Neural cell (in vitro differentiated cells): ENCODE data around the gene PPCDC. TPM values are rescaled to one million over a fixed set of nuclear protein-coding genes. Genes with fewer than 3 reads are reported as not detected.

Source experiments
- H2AFZ ChIP-seq: fragments of 200-600, 300-800 bp; sonication (generic), shearing (Covaris generic); 2 replicates; pipeline ENCODE4 v1.6.0; 2014; ENCODE audit warnings: low read depth, mild to moderate bottlenecking, antibody characterized with exemption, low read length, moderate library complexity
- H3F3A ChIP-seq: fragments of 200-600 bp; shearing (Covaris generic); 2 replicates; pipeline ENCODE4 v1.6.1; 2016; ENCODE audit warnings: mild to moderate bottlenecking, moderate library complexity, mixed read lengths, antibody characterized with exemption, low read length; ENCODE audit not compliant: insufficient read depth, poor library complexity, severe bottlenecking
- H3K27ac ChIP-seq: fragments of 200-600, 300-800 bp; sonication (generic), shearing (Covaris generic); 2 replicates; pipeline ENCODE4 v1.5.1; 2014; ENCODE audit warnings: mild to moderate bottlenecking, low read length, moderate library complexity
- H3K27me3 ChIP-seq: fragments of 300-800, 200-600 bp; sonication (generic), shearing (Covaris generic); 2 replicates; pipeline ENCODE4 v1.6.0; 2014; ENCODE audit warnings: mild to moderate bottlenecking, low read depth, low read length, moderate library complexity; ENCODE audit not compliant: insufficient read depth
- H3K36me3 ChIP-seq: fragments of 300-800, 200-600 bp; sonication (generic), shearing (Covaris generic); 2 replicates; pipeline ENCODE4 v1.5.1; 2014; ENCODE audit warnings: mild to moderate bottlenecking, antibody characterized with exemption, low read length, moderate library complexity; ENCODE audit not compliant: insufficient read depth
- H3K4me2 ChIP-seq: fragments of 300-800, 200-600 bp; sonication (generic), shearing (Covaris generic); 2 replicates; pipeline ENCODE4 v1.6.0; 2014; ENCODE audit warnings: mild to moderate bottlenecking, low read length
- H3K4me3 ChIP-seq: fragments of 300-800, 200-600 bp; sonication (generic), shearing (Covaris generic); 2 replicates; pipeline ENCODE4 v1.5.1; 2014; ENCODE audit warnings: mild to moderate bottlenecking, low read length, moderate library complexity
- H3K79me2 ChIP-seq: fragments of 200-600 bp; shearing (Covaris generic); replicated peaks from 2 replicates; pipeline ENCODE4 v1.6.0; 2014; ENCODE audit warnings: mild to moderate bottlenecking, low read length, moderate library complexity; ENCODE audit not compliant: insufficient read depth
- H3K9ac ChIP-seq: fragments of 300-800, 200-600 bp; sonication (generic), shearing (Covaris generic); 2 replicates; pipeline ENCODE4 v1.6.1; 2016; ENCODE audit warnings: mild to moderate bottlenecking, low read length, mixed read lengths
- H3K9me2 ChIP-seq: fragments of 200-600 bp; shearing (Covaris generic); 2 replicates; pipeline ENCODE4 v1.6.1; 2016; ENCODE audit warnings: mild to moderate bottlenecking, low read length, mixed read lengths; ENCODE audit not compliant: insufficient read depth
- H3K9me3 ChIP-seq: fragments of 200-600, 300-800 bp; sonication (generic), shearing (Covaris generic); 2 replicates; pipeline ENCODE4 v1.6.1; 2016; ENCODE audit warnings: mild to moderate bottlenecking, mixed run types, low read length, moderate library complexity, mixed read lengths
- H4K20me1 ChIP-seq: fragments of 200-600 bp; shearing (Covaris generic); 2 replicates; pipeline ENCODE4 v1.6.1; 2016; ENCODE audit warnings: mild to moderate bottlenecking, mixed run types; ENCODE audit not compliant: insufficient read depth
- EP300 ChIP-seq: fragments of 450-650 bp; conservative IDR thresholded peaks from 2 replicates; pipeline ENCODE4 v1.6.1; 2014; ENCODE audit warnings: antibody characterized with exemption, mild to moderate bottlenecking, moderate library complexity; ENCODE audit not compliant: poor library complexity, severe bottlenecking
- EZH2 ChIP-seq: fragments of 200-600, 300-800 bp; shearing (Covaris generic), sonication (generic); IDR thresholded peaks from 2 replicates; pipeline ENCODE4 v1.6.1; 2014; ENCODE audit warnings: antibody characterized with exemption, low read length, borderline replicate concordance, mild to moderate bottlenecking; ENCODE audit not compliant: insufficient read depth, poor library complexity, severe bottlenecking
- MXI1 ChIP-seq: fragments of 450-650 bp; conservative IDR thresholded peaks from 2 replicates; pipeline ENCODE4 v1.6.1; 2014; ENCODE audit warnings: antibody characterized with exemption, mild to moderate bottlenecking; ENCODE audit not compliant: poor library complexity, severe bottlenecking
- POLR2AphosphoS5 ChIP-seq: IDR thresholded peaks from 2 replicates; pipeline ENCODE4 v1.6.1; 2012
- RAD21 ChIP-seq: fragments of 450-650 bp; conservative IDR thresholded peaks from 2 replicates; pipeline ENCODE4 v1.6.1; 2014; ENCODE audit warnings: antibody characterized with exemption, mild to moderate bottlenecking, moderate library complexity
- SMC3 ChIP-seq: fragments of 450-650 bp; conservative IDR thresholded peaks from 2 replicates; pipeline ENCODE4 v1.6.1; 2014; ENCODE audit warnings: antibody characterized with exemption, mild to moderate bottlenecking, moderate library complexity; ENCODE audit not compliant: poor library complexity
- TAF1 ChIP-seq: IDR thresholded peaks from 2 replicates; pipeline ENCODE4 v1.6.1; 2012; ENCODE audit warnings: low read depth
- polyA plus RNA-seq: library from polyadenylated mRNA; depleted of rRNA; stranded (reverse); fragments of >200 nt; gene quantifications from 2 replicates; pipeline ENCODE4 v1.2.3, GENCODE V29; 2014
- TF ChIP-seq, protein P1 (sequence below): fragments of 450-650 bp; IDR thresholded peaks from 2 replicates; pipeline ENCODE4 v1.5.1; 2014; ENCODE audit warnings: antibody characterized with exemption, mild to moderate bottlenecking, moderate library complexity; ENCODE audit not compliant: poor library complexity, severe bottlenecking
- TF ChIP-seq, protein P2 (sequence below): IDR thresholded peaks from 2 replicates; pipeline ENCODE4 v1.6.1; 2012; ENCODE audit warnings: borderline replicate concordance

PPCDC gene
- polyA plus RNA-seq, 1 donor from 2014 or later: 13.6 TPM

DNA sequence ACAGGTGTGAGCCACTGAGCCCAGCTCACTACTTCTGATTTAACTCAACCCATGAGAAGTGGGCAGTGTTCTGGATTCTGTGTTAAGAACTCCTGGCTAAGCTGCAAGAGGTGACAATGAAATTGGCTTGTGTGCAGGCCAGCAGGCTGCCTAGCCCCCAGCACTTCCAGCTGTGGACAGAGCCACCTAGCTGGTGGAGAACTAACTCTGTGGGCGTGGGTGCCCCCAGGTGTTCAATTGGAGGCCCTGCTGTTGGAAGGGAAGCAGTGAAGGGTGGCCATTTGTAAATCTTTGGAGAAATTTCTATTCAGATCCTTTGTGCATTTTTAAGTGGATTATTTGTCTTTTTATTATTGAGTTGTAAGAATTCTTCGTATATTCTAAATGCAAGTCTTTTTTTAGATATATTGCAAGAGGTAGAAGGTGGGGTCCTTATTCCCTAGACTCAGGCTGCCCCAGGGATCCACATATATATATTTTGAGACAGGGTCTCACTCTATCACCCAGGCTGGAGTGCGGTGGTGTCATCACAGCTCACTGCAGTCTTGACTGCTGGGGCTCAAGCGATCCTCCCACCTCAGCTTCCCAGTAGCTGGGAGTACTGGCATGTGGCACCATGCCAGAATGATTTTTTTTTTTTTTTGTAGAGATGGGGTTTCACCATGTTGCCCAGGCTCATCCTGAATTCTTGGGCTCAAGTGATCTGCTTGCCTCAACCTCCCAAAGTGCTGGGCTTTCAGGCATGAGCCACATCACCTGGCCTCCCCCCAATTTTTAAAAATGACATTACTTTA is 35.2 kb upstream of the PPCDC start:
- Histone ChIP-seq H3K9me2 (no peaks in the 10 kb centered on the region), H3K79me2 (no peaks in the 10 kb centered on the region), H3K4me2 (no peak overlapping the region), H3K27me3 (no peaks in the 10 kb centered on the region), H3K9ac (no peak overlapping the region), H2AFZ (no peak overlapping the region), H4K20me1 (no peaks in the 10 kb centered on the region), H3F3A (no peaks in the 10 kb centered on the region), H3K9me3 (no peaks in the 10 kb centered on the region), H3K4me3 (no peak overlapping the region), H3K27ac (no peak overlapping the region), H3K36me3 (no peaks in the 10 kb centered on the region)
- TF ChIP-seq, protein P1, sequence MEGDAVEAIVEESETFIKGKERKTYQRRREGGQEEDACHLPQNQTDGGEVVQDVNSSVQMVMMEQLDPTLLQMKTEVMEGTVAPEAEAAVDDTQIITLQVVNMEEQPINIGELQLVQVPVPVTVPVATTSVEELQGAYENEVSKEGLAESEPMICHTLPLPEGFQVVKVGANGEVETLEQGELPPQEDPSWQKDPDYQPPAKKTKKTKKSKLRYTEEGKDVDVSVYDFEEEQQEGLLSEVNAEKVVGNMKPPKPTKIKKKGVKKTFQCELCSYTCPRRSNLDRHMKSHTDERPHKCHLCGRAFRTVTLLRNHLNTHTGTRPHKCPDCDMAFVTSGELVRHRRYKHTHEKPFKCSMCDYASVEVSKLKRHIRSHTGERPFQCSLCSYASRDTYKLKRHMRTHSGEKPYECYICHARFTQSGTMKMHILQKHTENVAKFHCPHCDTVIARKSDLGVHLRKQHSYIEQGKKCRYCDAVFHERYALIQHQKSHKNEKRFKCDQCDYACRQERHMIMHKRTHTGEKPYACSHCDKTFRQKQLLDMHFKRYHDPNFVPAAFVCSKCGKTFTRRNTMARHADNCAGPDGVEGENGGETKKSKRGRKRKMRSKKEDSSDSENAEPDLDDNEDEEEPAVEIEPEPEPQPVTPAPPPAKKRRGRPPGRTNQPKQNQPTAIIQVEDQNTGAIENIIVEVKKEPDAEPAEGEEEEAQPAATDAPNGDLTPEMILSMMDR: peak; percentile 57
- TF ChIP-seq POLR2AphosphoS5 (no peak), EP300 (no peak), TAF1 (no peak), SMC3 (peak; percentile 43), MXI1 (no peak), RAD21 (peak; percentile 53), EZH2 (no peak)
- TF ChIP-seq, protein P2, sequence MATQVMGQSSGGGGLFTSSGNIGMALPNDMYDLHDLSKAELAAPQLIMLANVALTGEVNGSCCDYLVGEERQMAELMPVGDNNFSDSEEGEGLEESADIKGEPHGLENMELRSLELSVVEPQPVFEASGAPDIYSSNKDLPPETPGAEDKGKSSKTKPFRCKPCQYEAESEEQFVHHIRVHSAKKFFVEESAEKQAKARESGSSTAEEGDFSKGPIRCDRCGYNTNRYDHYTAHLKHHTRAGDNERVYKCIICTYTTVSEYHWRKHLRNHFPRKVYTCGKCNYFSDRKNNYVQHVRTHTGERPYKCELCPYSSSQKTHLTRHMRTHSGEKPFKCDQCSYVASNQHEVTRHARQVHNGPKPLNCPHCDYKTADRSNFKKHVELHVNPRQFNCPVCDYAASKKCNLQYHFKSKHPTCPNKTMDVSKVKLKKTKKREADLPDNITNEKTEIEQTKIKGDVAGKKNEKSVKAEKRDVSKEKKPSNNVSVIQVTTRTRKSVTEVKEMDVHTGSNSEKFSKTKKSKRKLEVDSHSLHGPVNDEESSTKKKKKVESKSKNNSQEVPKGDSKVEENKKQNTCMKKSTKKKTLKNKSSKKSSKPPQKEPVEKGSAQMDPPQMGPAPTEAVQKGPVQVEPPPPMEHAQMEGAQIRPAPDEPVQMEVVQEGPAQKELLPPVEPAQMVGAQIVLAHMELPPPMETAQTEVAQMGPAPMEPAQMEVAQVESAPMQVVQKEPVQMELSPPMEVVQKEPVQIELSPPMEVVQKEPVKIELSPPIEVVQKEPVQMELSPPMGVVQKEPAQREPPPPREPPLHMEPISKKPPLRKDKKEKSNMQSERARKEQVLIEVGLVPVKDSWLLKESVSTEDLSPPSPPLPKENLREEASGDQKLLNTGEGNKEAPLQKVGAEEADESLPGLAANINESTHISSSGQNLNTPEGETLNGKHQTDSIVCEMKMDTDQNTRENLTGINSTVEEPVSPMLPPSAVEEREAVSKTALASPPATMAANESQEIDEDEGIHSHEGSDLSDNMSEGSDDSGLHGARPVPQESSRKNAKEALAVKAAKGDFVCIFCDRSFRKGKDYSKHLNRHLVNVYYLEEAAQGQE: no peak

DNA sequence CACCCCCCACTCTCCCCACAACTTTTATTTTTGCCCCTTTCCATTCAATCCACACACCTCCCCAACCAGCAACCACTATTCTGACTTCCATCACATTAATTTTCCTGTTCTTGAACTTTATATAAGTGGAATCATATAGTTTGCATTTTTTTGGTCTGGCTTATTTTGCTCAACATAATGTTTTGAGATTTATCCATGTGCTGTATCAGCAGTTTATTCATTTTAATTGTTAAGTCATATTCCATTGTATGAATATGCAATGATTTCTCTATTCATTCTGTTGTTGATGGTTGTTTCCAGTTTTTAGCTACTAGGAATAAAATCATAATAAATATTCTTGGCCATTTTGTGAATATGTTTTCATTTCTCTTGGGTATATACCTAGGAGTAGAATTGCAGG is 33.9 kb upstream of the PPCDC start:
- no peaks in the 10 kb centered on the region for H3K36me3 ChIP-seq
- no peaks in the 10 kb centered on the region for H3K9me3 ChIP-seq
- H3F3A ChIP-seq: no peaks in the 10 kb centered on the region
- H2AFZ ChIP-seq: no peak overlapping the region
- H3K9me2 ChIP-seq: no peaks in the 10 kb centered on the region
- H4K20me1 ChIP-seq: no peaks in the 10 kb centered on the region
- H3K79me2 ChIP-seq: no peaks in the 10 kb centered on the region
- H3K9ac ChIP-seq: no peak overlapping the region
- TF ChIP-seq SMC3: no peak
- no peak for TF ChIP-seq MXI1
- no peak for TF ChIP-seq POLR2AphosphoS5
- TF ChIP-seq TAF1: no peak
- H3K27ac ChIP-seq: no peak overlapping the region
- no peak overlapping the region for H3K4me2 ChIP-seq
- no peaks in the 10 kb centered on the region for H3K27me3 ChIP-seq
- H3K4me3 ChIP-seq: no peak overlapping the region
